WTC11 (cell line): ENCODE data around the gene FAXDC2. TPM values are rescaled to one million over a fixed set of nuclear protein-coding genes. Genes with fewer than 3 reads are reported as not detected.
A peak's percentile ranks its signal among the peaks of the same experiment; 100 is the strongest.

Experiments used
- ATAC-seq: fragments of 200-7000 bp; cut with Tn5 transposase; 2 replicates; pipeline ENCODE4 v1.10.0; 2021; ENCODE audit warnings: mild to moderate bottlenecking, moderate library complexity
- CTCF ChIA-PET: fragments of 300-600 bp; sonication (Branson Sonifier 250); formaldehyde crosslinking; loops from one replicate; lab custom pipeline; 2021; ENCODE audit warnings: antibody characterized with exemption; lab: Charles Lee
- POLR2A ChIA-PET: fragments of 350-600 bp; sonication (Branson Sonifier 250); formaldehyde crosslinking; loops from one replicate; lab custom pipeline; 2021; ENCODE audit warnings: antibody characterized with exemption; lab: Charles Lee
- DNase-seq: peaks from one replicate; pipeline ENCODE4 v3.0.0; 2021; ENCODE audit warnings: low spot score
- H3K27ac Mint-ChIP-seq: 2 replicates; pipeline ENCODE4 v1.8.0; 2021; ENCODE audit warnings: mixed read lengths
- H3K27me3 Mint-ChIP-seq: 2 replicates; pipeline ENCODE4 v1.8.0; 2021; ENCODE audit warnings: low read depth, mild to moderate bottlenecking, moderate library complexity, mixed read lengths
- H3K36me3 Mint-ChIP-seq: 2 replicates; pipeline ENCODE4 v1.8.0; 2021; ENCODE audit warnings: mixed read lengths
- H3K4me1 Mint-ChIP-seq: 2 replicates; pipeline ENCODE4 v1.8.0; 2022; ENCODE audit warnings: mixed read lengths
- H3K4me3 Mint-ChIP-seq: 2 replicates; pipeline ENCODE4 v1.8.0; 2021; ENCODE audit warnings: mild to moderate bottlenecking, moderate library complexity, mixed read lengths
- H3K9me3 Mint-ChIP-seq: 2 replicates; pipeline ENCODE4 v1.8.0; 2021; ENCODE audit warnings: mixed read lengths
- ATF1 ChIP-seq: sonication (generic); formaldehyde crosslinking; IDR thresholded peaks from 2 replicates; pipeline ENCODE4 v1.8.1; 2023; ENCODE audit warnings: mild to moderate bottlenecking, moderate library complexity, missing genetic modification reagents
- CBFB ChIP-seq: sonication (generic); formaldehyde crosslinking; IDR thresholded peaks from 2 replicates; pipeline ENCODE4 v1.8.1; 2022; ENCODE audit warnings: mild to moderate bottlenecking, low read depth, missing genetic modification reagents
- CREB1 ChIP-seq: sonication (generic); formaldehyde crosslinking; IDR thresholded peaks from 2 replicates; pipeline ENCODE4 v1.8.0; 2023; ENCODE audit warnings: mild to moderate bottlenecking, missing genetic modification reagents
- CTCF ChIP-seq: fragments of 200-600 bp; IDR thresholded peaks from 2 replicates; pipeline ENCODE4 v1.8.0; 2022; ENCODE audit warnings: antibody characterized with exemption
- ERG ChIP-seq: fragments of 250-450 bp; sonication (Bioruptor Pico); IDR thresholded peaks from 2 replicates; pipeline ENCODE4 v1.8.0; 2021; ENCODE audit warnings: mild to moderate bottlenecking
- GTF2I ChIP-seq: fragments of 250-450 bp; sonication (Bioruptor Pico); conservative IDR thresholded peaks from 2 replicates; pipeline ENCODE4 v1.4.0; 2021; ENCODE audit warnings: mild to moderate bottlenecking
- JUN ChIP-seq: sonication (generic); formaldehyde crosslinking; IDR thresholded peaks from 2 replicates; pipeline ENCODE4 v1.8.0; 2023; ENCODE audit warnings: mild to moderate bottlenecking, missing genetic modification reagents
- KAT7 ChIP-seq: sonication (generic); formaldehyde crosslinking; IDR thresholded peaks from 2 replicates; pipeline ENCODE4 v1.8.1; 2023; ENCODE audit warnings: missing genetic modification reagents, mild to moderate bottlenecking, borderline replicate concordance
- MAX ChIP-seq: sonication (generic); formaldehyde crosslinking; IDR thresholded peaks from 2 replicates; pipeline ENCODE4 v1.8.0; 2022; ENCODE audit warnings: mild to moderate bottlenecking, missing genetic modification reagents
- MXD4 ChIP-seq: fragments of 250-450 bp; sonication (Bioruptor Pico); IDR thresholded peaks from 2 replicates; pipeline ENCODE4 v1.8.0; 2021; ENCODE audit warnings: mild to moderate bottlenecking, moderate library complexity, borderline replicate concordance
- NFE2L1 ChIP-seq: sonication (generic); formaldehyde crosslinking; IDR thresholded peaks from 2 replicates; pipeline ENCODE4 v1.8.1; 2023; ENCODE audit warnings: missing genetic modification reagents
- PRRX2 ChIP-seq: fragments of 250-450 bp; sonication (Bioruptor Pico); IDR thresholded peaks from 2 replicates; pipeline ENCODE4 v1.8.0; 2021; ENCODE audit warnings: mild to moderate bottlenecking
- RORB ChIP-seq: fragments of 250-450 bp; sonication (Bioruptor Pico); IDR thresholded peaks from 2 replicates; pipeline ENCODE4 v1.9.0; 2021; ENCODE audit warnings: mild to moderate bottlenecking
- SMAD4 ChIP-seq: sonication (generic); formaldehyde crosslinking; IDR thresholded peaks from 2 replicates; pipeline ENCODE4 v1.8.0; 2022; ENCODE audit warnings: mild to moderate bottlenecking, missing genetic modification reagents
- ZBTB43 ChIP-seq: sonication (generic); formaldehyde crosslinking; IDR thresholded peaks from 2 replicates; pipeline ENCODE4 v1.8.1; 2023; ENCODE audit warnings: mild to moderate bottlenecking, missing genetic modification reagents
- ZNF219 ChIP-seq: sonication (generic); formaldehyde crosslinking; IDR thresholded peaks from 2 replicates; pipeline ENCODE4 v1.8.0; 2023; ENCODE audit warnings: missing genetic modification reagents, mild to moderate bottlenecking, borderline replicate concordance
- ZNF232 ChIP-seq: sonication (generic); formaldehyde crosslinking; IDR thresholded peaks from 2 replicates; pipeline ENCODE4 v1.8.0; 2022; ENCODE audit warnings: mild to moderate bottlenecking, missing genetic modification reagents
- ZNF263 ChIP-seq: sonication (generic); formaldehyde crosslinking; IDR thresholded peaks from 2 replicates; pipeline ENCODE4 v1.8.1; 2022; ENCODE audit warnings: low read depth, mild to moderate bottlenecking, moderate library complexity, missing genetic modification reagents
- ZNF396 ChIP-seq: fragments of 250-450 bp; sonication (Bioruptor Pico); IDR thresholded peaks from 2 replicates; pipeline ENCODE4 v1.8.0; 2021; ENCODE audit warnings: mild to moderate bottlenecking, moderate library complexity, borderline replicate concordance
- total RNA-seq: library from RNA; stranded (reverse); gene quantifications from 3 replicates; pipeline ENCODE4 v1.2.3, GENCODE V29; 2021
- TF ChIP-seq, protein P1 (sequence below): sonication (generic); formaldehyde crosslinking; IDR thresholded peaks from 2 replicates; pipeline ENCODE4 v1.8.1; 2023; ENCODE audit warnings: mild to moderate bottlenecking, missing genetic modification reagents
- TF ChIP-seq, protein P2 (sequence below): sonication (generic); formaldehyde crosslinking; IDR thresholded peaks from 2 replicates; pipeline ENCODE4 v1.8.1; 2022; ENCODE audit warnings: low read depth, missing genetic modification reagents, borderline replicate concordance
- TF ChIP-seq, protein P3 (sequence below): sonication (generic); formaldehyde crosslinking; IDR thresholded peaks from 2 replicates; pipeline ENCODE4 v1.8.1; 2022; ENCODE audit warnings: low read depth, mild to moderate bottlenecking, moderate library complexity, missing genetic modification reagents, borderline replicate concordance
- TF ChIP-seq, protein P4 (sequence below): sonication (generic); formaldehyde crosslinking; IDR thresholded peaks from 2 replicates; pipeline ENCODE4 v1.8.1; 2022; ENCODE audit warnings: mild to moderate bottlenecking, missing genetic modification reagents, moderate library complexity, borderline replicate concordance

Gene FAXDC2
- total RNA-seq, 1 experiment from 2014 or later = 3.9 TPM

GRCh38 chr5:154794525-154795234, 55.7 kb downstream of the FAXDC2 start:
- no peak for ATAC-seq
- Mint-ChIP-seq H3K4me1 (no peaks in the 10 kb centered on the region), H3K4me3 (no peak overlapping the region), H3K27ac (peak overlapping the region; percentile 10; the same call in 1 of the 2 replicates), H3K9me3 (no peaks in the 10 kb centered on the region), H3K36me3 (peaks cover 86% of the 10 kb centered on the region), H3K27me3 (no peaks in the 10 kb centered on the region)
- POLR2A ChIA-PET = no interaction called here
- TF ChIP-seq CTCF (no peak), SMAD4 (CRISPR knock-in tag) (no peak), CBFB (CRISPR knock-in tag) (no peak), ZBTB43 (CRISPR knock-in tag) (no peak), KAT7 (CRISPR knock-in tag) (no peak), MXD4 (CRISPR knock-in tag) (no peak), ZNF219 (CRISPR knock-in tag) (no peak), JUN (CRISPR knock-in tag) (no peak), ZNF396 (CRISPR knock-in tag) (no peak), CREB1 (no peak), ZNF232 (CRISPR knock-in tag) (no peak), ERG (CRISPR knock-in tag) (no peak), NFE2L1 (no peak)
- TF ChIP-seq, protein P1, sequence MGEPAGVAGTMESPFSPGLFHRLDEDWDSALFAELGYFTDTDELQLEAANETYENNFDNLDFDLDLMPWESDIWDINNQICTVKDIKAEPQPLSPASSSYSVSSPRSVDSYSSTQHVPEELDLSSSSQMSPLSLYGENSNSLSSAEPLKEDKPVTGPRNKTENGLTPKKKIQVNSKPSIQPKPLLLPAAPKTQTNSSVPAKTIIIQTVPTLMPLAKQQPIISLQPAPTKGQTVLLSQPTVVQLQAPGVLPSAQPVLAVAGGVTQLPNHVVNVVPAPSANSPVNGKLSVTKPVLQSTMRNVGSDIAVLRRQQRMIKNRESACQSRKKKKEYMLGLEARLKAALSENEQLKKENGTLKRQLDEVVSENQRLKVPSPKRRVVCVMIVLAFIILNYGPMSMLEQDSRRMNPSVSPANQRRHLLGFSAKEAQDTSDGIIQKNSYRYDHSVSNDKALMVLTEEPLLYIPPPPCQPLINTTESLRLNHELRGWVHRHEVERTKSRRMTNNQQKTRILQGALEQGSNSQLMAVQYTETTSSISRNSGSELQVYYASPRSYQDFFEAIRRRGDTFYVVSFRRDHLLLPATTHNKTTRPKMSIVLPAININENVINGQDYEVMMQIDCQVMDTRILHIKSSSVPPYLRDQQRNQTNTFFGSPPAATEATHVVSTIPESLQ = no peak
- TF ChIP-seq, protein P2, sequence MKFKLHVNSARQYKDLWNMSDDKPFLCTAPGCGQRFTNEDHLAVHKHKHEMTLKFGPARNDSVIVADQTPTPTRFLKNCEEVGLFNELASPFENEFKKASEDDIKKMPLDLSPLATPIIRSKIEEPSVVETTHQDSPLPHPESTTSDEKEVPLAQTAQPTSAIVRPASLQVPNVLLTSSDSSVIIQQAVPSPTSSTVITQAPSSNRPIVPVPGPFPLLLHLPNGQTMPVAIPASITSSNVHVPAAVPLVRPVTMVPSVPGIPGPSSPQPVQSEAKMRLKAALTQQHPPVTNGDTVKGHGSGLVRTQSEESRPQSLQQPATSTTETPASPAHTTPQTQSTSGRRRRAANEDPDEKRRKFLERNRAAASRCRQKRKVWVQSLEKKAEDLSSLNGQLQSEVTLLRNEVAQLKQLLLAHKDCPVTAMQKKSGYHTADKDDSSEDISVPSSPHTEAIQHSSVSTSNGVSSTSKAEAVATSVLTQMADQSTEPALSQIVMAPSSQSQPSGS (CRISPR knock-in tag) = no peak
- DNase-seq = no peak
- CTCF ChIA-PET = no interaction called here

- DNase-seq (no peak), ATAC-seq (no peak)
- no peaks in the 10 kb centered on the region for H3K27me3 Mint-ChIP-seq
- H3K27ac Mint-ChIP-seq = peak overlapping the region; percentile 32; the same call in 1 of the 2 replicates
- H3K36me3 Mint-ChIP-seq = peaks cover 80% of the 10 kb centered on the region
- ChIA-PET POLR2A (interaction anchor here (1.2 kb wide), 1 partner anchor 24 kb away, joined by 3 read pairs; no protein-coding TSS in a partner anchor), CTCF (no interaction called here)
- no peaks in the 10 kb centered on the region for H3K4me1 Mint-ChIP-seq
- no peak overlapping the region for H3K4me3 Mint-ChIP-seq
- H3K9me3 Mint-ChIP-seq = no peaks in the 10 kb centered on the region
- TF ChIP-seq, protein P3, sequence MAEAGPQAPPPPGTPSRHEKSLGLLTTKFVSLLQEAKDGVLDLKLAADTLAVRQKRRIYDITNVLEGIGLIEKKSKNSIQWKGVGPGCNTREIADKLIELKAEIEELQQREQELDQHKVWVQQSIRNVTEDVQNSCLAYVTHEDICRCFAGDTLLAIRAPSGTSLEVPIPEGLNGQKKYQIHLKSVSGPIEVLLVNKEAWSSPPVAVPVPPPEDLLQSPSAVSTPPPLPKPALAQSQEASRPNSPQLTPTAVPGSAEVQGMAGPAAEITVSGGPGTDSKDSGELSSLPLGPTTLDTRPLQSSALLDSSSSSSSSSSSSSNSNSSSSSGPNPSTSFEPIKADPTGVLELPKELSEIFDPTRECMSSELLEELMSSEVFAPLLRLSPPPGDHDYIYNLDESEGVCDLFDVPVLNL = no peak
- TF ChIP-seq, protein P4, sequence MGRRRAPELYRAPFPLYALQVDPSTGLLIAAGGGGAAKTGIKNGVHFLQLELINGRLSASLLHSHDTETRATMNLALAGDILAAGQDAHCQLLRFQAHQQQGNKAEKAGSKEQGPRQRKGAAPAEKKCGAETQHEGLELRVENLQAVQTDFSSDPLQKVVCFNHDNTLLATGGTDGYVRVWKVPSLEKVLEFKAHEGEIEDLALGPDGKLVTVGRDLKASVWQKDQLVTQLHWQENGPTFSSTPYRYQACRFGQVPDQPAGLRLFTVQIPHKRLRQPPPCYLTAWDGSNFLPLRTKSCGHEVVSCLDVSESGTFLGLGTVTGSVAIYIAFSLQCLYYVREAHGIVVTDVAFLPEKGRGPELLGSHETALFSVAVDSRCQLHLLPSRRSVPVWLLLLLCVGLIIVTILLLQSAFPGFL (CRISPR knock-in tag) = no peak
- no peak for TF ChIP-seq RORB
- no peak for TF ChIP-seq PRRX2
- TF ChIP-seq ZNF263 (CRISPR knock-in tag) = no peak
- no peak for TF ChIP-seq ATF1
- no peak for TF ChIP-seq MAX (CRISPR knock-in tag)
- no peak for TF ChIP-seq GTF2I (CRISPR knock-in tag)
Measured at GRCh38 chr5:154793599-154794524, 56.5 kb downstream of the FAXDC2 start.
